ENCODE data around the gene NTRK3.
A peak's percentile ranks its signal among the peaks of the same experiment; 100 is the strongest.
"Not testable (repeated sequence)": the region's sequence is repeated elsewhere in the genome, so short reads cannot be mapped to it uniquely, and the experiment has no call there.

Gene NTRK3

DNA sequence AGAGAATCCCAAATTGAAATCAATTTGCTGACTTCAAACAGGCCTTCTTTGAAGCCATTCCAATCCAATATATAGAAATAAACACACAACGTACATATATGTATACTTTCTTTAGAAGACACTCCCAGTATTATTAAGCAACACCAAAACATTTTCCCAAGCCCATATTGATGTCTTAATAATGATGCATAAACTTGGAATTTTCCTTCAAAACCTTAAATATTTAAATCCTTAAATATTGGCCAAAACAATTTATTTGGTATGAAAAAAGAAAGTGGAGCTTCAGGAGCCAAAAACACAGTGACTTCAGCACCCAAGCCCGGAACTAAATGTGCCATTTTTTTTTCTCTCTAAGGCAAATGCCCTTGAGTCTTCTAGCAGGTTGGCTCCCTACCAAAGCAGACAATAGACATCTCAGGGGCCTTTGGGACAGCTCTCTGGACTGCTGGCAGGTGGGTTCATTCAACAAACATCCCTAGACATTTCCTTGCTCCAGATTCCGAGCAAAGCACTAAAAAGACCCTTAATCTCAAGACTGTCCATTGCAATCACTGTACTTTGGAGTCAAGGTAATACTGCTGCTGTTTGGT, 384.7 kb downstream of the NTRK3 start:
- no peak for DNase-seq

DNA sequence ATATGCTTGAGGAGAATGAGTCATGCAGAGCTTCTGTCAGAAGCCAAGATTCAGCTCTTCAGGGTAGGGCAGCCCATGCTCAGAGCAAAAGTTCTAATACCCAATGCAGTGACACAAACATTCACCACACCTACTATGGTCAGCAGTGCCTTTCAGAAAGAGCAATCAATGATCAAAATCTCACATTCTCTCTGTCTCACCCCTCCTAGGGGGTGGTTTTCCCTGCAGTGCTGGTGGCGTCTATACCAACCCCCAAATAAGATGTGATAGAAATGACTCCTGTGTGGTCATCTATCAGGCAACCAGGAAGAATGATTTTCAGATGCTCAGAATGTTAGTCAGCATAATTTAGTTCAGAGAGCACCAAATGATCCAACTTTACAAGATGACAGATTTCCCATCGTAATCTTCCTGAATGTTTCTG, 385.3 kb downstream of the NTRK3 start:
- no peak for DNase-seq

DNA sequence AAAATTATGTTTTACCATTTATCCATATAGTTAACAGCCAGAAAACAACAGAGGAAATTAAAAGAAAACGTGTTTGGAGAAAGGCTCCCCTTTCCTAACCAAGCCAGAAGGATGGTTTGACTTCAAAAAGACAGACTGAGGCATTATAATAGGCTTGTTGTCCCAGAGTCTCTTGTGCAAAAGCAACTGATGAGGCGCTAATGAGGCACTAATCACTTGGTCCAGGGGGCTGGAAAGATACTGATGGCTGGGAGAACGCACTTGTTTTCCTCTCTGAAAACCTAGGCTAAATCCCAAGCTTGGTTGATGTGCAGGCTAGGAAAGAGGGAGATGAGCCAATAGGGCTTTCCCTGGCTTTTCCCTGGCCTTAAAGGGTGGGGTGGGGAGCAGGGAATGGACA, 389.6 kb downstream of the NTRK3 start:
- DNase-seq, result no peak

DNA sequence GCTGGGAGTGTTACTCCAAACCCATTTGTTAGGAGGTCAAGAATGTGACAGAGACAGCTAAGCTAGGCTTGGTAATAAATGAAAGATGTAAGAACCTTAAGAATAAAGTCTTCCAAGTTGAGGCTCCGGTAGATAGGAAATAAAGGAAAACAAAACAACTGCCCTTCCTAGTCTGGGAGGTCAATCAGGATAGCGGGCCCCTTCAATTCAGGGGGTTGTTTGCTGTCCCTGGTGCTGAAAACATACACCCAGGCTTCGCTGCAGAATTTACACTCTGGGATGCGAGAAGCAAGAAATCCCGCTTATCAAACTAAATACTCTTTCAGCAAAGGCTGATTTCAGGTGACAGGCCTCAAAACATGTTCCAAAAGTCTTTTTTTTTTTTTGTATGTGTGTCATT, 393.4 kb downstream of the NTRK3 start:
- no peak for DNase-seq

DNA sequence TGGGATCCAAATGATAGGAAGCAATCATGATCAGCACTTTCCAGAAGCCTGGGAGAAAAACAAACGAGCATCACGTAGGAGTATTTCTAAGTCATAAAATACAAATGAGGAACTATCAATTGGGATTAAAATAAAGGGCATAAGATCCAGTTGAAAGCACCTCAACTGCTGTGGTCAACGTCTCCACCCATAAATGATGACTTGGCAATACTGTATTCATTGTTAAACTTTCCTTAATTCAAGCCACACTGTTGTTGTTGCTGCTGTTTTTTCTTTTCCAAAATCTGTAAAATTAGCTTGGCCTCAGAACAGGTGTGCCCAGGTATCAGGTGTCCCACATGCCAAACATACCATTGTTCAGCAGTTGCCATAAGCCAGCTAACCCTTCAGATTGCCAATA, 395.8 kb downstream of the NTRK3 start:
- no peak for DNase-seq

DNA sequence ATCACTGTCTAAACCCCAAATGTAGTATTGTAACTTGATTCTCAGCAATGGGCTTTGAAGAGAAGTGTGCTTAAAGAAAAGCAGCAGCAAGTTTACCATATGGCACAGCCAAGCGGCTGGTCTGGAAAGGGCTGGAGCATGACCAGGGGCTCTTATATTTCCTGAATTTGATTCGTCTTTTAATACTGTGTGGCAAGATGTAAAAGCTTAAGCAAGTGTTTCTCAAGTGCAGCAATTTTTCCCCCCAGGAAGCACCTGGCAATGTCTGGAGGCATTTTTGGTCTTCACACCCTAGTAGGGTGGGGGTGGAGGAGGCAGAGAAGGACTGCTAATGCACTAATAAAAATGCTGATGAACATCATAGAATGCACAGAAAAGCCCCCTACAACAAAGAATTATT, 397.9 kb downstream of the NTRK3 start:
- DNase-seq, result no peak

DNA sequence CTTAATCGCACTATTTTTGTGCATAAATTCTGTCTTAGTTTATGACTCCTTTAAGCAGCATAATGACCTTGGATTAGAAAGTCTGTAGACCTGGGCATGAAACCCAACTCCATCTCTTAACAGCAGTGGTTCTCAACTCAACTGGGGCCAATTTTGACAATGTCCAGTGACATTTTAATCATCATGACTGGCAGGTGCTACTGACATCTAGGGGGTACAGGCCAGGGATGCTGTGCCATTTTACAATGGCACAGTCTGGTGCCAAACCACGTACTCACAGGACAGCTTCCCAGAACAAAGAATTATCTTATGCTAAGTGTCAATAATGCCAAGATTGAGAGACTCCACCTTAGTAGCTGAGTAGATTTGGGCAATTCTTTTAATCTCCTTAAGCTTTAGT, 405.0 kb downstream of the NTRK3 start:
- no peak for DNase-seq

DNA sequence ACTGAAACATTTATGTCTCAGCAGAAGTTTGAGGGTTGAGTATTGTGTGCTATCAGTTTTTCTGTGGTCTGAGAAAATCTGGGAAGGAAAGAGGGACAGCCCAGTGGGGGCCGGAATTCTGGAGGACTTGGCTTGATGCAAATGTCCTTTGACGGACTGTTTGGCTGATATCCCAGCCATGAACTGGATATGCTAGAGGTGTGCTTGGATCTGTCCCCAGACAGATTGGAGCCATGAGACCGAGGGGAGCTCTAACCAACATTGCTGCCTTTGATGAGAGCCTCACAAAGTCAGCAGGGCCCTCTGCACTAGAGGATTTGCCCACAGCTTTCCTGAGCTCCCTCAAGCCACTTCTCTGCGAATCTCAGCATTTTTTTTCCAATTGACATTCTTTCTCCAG, 405.6 kb downstream of the NTRK3 start:
- no peak for DNase-seq

DNA sequence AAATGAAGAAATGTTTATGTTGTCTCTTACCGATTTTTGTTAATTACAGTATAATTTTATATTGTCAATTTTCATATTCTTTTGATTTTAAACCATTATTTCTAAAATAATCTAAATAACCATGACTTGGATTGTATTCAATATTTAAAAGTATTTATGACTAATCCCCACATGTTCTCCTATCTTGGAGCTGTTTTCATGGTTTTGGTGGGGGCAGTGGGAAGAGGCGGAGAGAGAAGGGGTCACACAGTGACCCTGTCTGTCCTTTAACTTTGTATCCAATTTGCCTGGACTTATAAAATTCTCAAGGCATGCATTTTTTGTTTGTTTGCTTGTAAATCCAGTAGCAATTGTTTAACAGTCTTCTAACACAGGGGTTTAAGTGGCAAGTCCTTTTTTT, 407.4 kb downstream of the NTRK3 start:
- DNase-seq, result no peak

DNA sequence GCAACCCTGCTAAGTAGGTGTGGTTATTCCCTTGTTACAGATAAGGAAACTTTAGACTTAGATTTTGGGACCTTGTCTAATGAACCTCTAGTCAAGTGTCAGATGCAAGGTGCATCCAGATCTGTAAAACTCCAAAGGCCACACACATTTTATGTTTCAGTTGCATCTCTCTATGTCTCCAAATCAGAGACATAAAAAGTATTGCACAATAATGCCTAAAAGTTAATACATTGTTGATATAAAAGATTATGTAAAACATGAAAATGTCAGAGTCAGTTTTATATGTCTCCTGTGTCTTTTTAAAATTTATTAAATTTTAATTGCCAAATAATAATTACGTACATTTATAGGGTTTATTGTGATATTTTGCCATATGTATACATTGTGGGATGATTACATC, 408.5 kb downstream of the NTRK3 start:
- DNase-seq, result no peak

DNA sequence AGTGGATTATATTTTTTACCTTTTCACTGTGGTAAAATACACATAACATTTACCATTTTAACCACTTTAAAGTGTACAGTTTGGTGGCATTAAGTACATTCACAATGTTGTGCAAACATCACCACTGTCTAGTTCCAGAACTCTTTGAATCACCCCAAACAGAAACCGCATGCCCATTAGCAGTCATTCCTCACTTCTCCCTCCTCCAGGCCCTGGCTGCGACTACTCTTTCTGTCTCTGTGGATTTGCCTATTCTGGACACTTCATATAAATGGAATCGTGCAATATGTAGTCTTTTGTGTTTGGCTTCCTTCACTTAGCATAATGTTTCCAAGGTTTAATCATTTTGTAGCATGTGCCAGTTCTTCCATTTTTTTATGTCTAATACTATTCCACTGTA, 409.8 kb downstream of the NTRK3 start:
- DNase-seq, result no peak

DNA sequence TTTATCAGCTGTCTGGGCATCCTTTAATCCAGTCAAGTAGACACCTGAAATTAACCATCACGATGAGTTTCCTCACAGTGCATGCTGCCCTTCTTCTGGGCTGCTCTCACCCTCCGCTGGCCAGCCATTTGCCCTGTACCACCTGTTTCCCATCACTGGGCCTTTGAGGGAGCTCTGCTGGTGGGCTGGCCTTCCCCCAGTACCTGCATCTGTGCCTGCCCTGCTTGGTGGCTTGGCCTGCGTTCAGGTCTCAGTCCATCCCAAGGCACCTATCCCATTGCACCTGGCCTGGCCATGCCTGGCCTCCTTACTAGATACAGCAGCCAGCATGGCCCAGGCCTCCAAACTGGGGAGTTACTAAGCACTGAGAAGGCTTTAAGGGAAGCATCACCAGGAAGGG, 413.2 kb downstream of the NTRK3 start:
- no peak for DNase-seq

DNA sequence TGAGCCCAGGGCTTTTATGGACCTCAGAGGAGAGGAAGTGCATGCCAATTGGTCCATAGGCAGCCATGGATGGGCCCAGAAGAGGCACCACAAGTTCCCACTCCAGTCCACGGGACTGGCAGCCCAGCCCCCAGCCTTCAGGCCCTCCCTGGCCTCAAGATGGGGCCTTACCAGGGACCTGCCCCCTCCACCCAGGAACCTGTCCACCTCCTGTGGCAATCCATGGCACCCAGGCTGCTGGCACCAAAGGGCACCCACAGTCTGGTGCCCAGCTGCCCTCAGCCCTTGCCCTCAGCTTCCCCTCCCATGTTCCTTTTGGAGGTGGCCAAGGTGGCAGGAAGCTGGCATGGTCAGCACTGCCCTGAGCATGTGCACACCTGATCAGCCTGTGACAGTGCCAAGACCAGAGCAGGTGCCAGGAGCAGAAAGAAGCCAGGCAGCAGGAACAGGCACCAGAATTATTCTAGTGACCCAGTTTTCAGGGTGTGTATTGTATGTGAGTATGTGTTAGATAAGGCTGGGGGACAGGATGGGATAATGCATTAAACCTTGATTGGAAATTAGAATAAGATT, 415.0 kb downstream of the NTRK3 start:
- no peak for DNase-seq

DNA sequence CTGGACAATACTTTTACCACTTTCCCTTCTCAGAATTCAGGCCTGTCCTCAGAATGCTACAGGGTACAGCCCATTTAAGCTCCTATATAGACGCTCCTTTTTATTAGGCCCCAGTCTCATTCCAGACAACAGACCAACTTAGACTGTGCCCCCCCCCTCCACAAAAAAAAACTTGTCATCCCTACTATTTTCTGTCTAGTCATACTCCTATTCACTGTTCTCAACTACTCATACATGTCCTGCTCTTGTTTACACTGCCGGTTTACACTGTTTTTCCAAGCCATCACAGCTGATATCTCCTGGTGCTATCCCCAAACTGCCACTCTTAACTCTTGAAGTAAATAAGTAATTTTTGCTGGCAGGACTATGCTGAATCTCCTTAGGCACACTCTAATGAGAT, 420.7 kb downstream of the NTRK3 start:
- DNase-seq, result not testable (repeated sequence)

DNA sequence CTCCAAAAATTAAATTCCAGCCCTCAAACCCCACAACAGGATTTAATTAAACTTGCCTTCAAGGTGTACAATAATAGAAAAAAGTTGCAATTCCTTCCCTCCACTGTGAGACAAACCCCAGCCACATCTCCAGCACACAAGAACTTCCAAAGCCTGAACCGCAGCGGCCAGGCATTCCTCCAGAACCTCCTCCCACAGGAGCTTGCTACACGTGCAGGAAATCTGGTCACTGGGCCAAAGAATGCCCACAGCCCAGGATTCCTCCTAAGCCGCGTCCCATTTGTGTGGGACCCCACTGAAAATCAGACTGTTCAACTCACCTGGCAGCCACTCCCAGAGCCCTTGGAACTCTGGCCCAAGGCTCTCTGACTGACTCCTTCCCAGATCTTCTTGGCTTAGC, 423.2 kb downstream of the NTRK3 start:
- DNase-seq, result not testable (repeated sequence)

DNA sequence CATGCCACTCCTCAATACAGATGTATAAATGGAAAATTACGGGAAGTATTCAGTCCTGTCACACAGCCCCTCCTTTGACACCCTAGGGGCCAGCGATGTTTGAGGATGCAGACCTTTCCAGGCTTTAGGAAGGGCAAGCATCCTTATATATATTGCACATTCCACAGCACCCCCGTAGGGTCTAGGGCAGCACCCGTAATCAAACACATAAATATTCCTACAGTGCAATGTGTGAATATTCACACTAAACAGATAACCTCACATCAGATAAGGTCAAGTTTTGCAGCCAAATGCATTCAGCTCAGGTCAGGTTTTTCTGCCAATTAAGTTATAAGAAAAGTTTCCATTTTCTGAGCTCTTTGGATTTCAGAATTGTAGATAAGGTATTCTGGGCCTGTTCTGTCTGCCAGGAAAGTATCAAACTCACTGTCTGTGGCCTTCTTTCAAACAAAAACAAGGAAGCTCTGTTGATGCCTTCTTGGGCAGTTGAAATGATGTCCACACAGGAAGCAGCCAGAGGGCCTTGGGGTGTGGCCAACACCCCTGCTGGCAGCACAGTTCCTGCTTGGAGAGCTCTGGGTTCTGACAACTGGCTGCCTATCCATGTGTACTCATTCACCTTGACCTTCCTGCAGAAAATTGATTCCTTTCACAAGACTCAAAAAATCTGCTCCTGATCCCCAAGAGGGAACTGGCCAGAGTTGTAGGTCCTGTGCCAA, 427.0 kb downstream of the NTRK3 start:
- no peak for DNase-seq

DNA sequence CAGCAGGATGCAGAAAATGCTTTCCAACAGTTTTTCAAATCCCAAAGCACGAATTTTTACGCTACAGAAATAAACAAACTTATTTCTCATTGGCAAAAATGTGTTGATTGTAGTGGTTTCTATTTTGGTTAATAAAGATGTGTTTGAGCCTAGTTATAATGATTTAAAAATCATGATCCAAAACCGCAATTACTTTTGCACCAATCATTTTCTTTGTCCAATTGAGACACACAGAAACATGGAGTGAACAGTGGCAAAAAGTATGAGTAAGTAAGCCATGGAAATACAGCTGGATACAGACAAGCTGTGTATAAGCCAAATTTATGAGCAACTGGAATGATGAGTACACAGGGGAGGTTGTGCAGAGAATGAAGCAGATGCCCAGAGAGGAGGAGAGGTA, 427.9 kb downstream of the NTRK3 start:
- DNase-seq, result no peak

DNA sequence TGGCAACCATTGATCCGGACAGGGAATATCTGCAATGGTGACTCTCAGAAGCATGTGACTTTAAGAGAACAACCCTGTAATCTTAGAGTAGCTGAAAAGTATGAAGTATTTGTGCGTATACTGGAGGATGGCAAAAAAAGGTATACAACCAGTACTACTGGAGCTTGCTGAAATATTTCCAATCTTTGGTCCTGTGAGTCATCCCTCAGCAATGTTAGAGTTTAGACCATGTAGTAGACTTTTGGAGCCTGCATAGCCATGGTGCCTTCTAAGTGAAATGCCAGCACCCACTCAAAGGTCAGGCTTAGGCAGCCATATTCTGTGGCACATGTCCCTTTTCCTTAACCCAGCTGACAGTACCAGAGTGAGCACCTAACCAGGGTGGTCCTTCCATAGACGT, 429.4 kb downstream of the NTRK3 start:
- DNase-seq, result no peak

DNA sequence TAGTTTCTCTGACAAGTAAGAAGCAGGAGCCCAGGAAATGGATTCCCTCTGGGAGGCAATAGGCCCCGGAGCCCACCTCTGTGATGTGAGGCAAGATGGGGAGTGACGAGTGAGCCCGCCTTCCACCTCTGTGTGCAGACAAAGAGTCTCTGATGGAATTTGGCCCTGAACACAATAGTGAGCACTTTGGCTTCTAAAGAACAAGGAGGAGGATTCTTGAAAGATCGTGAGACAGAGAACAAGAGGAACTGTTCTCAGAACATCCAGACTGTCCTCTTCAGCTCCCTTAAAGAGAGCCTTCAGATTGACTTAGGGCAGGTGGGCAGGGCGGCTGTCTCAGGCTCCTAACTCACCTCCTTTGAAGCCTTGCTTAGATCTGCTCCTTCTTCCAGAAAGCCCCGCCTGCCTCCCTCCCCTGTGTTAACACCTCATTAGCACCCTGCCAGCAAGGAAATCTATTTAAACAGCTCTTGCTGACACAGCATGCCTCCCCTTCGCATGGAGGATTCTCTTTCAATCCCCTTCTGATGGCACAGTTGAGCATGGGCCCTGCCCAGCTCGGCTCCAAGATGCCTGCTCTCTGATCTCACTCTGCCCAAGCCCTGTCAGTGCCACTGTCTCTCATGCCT, 430.3 kb downstream of the NTRK3 start:
- DNase-seq, result no peak

DNA sequence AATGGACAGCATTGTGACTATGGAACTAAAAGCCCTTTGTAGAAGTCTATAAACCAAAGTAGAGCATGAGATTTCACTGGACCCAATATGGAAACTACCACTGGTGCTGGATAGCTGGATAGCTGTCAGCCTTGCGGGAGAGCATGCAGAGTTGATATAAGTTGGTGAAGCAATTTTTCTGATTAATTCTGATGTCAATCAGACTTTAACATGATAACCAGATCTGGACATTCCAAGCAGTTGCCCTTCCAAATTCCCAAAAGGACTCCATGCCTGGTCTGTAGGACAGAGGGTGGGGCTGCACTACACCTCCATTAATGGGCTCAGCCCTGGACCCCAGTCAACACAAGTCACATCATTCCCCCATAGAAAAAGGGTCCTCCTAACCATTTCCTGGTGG, 437.8 kb downstream of the NTRK3 start:
- DNase-seq, result peak; percentile 14

DNA sequence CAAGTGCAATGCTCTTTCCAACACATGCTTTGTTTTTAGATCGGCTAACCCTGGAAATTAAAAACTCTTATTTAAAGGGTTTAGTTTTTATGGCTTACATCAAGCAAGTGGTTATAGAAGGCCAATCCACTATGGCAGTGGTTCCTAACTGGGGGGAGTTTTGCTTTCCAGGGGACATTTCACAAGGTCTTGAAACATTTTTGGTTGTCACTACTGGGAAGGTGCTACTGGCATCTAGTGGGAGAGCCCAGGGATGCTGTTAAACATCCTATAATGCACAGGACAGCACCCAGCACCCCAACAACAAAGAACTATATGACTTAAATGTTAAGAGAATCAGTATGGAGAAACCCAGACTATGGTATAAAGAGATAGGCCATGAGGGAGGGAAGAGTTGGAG, 439.0 kb downstream of the NTRK3 start:
- DNase-seq, result no peak

DNA sequence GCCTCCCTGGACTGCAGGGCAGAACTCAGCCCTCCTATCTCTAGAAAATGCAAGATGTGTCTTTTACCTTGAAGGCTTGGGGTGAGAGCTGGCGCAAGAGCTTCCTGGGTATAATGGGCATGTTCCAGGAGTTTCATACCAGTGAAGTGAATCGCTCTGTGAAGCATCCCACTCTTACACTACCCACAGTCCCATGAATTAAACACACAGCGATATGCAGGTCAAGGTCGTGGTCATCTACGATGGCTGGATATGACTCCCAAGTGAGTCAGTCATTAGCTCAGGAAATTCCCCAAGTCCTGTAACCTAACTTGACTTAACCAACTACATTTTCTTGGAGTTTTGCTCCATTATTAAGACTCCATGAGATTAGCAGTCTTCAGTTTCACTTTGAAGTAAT, 439.7 kb downstream of the NTRK3 start:
- no peak for DNase-seq

DNA sequence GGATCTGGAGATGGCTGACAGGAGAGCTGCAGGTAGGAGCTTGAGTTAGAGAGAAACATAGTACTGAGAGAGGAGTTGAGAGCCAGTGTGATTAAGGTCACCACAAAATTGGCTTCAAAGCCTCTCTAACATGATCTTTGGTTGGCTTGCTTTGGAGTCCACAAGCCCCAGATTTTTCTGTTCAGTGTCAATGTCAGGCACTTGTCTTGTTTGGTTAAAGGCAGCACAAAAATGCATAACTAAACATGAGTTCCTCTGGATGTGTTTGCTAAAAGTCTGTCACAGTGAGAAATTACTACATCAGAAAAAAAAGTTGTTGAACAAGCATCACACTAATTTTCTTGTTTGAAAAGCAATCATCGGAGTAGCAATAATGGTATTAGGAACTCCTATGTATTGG, 440.5 kb downstream of the NTRK3 start:
- no peak for DNase-seq

Measured in retina (tissue), 1 donor.